Lower leg skin (tissue), 4 donors: Measurements from ENCODE around the gene ZCCHC10. TPM values are rescaled to one million over a fixed set of nuclear protein-coding genes. Genes with fewer than 3 reads are reported as not detected.
"Not testable (repeated sequence)": the region's sequence is repeated elsewhere in the genome, so short reads cannot be mapped to it uniquely, and the experiment has no call there.

Experiments used
- DNase-seq, 2 donors: peaks; one replicate each; pipeline ENCODE4 v3.0.0-alpha.2; 2019; ENCODE audit warnings: low spot score in 2 of 2
- H3K4me3 ChIP-seq: fragments of 200-600 bp; sonication (generic); 2 replicates; pipeline ENCODE4 v1.5.1; 2017; ENCODE audit warnings: mild to moderate bottlenecking, low read depth; ENCODE audit not compliant: poor library complexity, severe bottlenecking
- POLR2A ChIP-seq, 2 donors: fragments of 450-650 bp; IDR thresholded peaks; one replicate each; pipeline ENCODE4 v1.6.1; 2016 to 2017; ENCODE audit warnings: antibody characterized with exemption in 2 of 2, mild to moderate bottlenecking in 1 of 2, moderate library complexity in 1 of 2
- WGBS, 2 donors: methylation state at CpG; one replicate each; pipeline ENCODE4 v1.1.5; 2018; 5-methylcytosine and 5-hydroxymethylcytosine counted together
- intact Hi-C: fragments of 100-400 bp; cut with DNase I; formaldehyde crosslinking; loops from one replicate; pipeline ENCODE4 v1.15.0; 2023; ENCODE audit warnings: low total_unique reads
- total RNA-seq, 4 donors: library from RNA; depleted of rRNA; stranded (reverse); fragments of >200 nt; gene quantifications; one replicate each; pipeline ENCODE4 v1.1.0, GENCODE V29; 2016
- TF ChIP-seq, protein P1 (sequence below), 3 donors: fragments of 450-650 bp; IDR thresholded peaks; one replicate each; pipeline ENCODE4 v1.5.1; 2016; ENCODE audit warnings: antibody characterized with exemption in 3 of 3, mild to moderate bottlenecking in 3 of 3, moderate library complexity in 2 of 3

The ZCCHC10 gene
- total RNA-seq, 4 donors from 2014 or later, result 5.9 to 11.9 (median 6.9) TPM

DNA sequence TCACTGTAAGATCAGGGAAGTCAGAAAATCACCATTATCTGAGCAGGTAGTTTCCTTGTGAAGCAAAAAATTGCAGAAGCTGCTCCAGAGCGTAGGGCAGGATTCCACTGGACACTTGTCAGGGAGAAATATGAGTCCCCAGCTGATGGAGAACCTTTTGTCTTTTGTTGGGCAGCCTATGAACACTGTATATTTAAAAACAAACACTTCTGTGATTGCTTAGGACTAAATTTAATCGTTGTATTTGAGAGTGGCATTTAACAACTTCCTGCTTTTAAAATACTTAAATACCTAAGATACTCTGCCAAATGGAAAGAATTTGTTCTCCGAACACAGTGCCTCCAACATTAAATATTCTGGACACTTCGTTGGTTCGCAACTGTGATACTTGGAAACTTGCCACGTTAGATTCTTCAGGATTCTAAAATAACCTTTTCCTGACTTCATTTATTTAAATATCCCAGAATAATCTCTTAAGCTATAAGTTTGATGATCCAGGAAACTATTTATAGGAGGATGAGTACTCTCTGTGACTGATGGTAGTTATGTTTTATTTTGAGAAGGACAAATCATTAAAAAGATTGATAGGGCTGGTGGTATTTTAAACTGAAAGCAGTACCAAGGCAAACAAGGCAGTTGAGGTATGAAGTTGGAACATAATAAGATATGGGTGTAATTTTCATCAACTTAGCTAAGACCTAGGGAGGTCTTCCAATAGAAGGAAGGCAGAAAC lies 22.8 kb upstream of the ZCCHC10 start:
- intact Hi-C loops, result no loop called here
- WGBS, 2 donors, result 42 to 54% methylated on average over 6 of the region's 6 CpGs
- no peak overlapping the region for H3K4me3 ChIP-seq
- TF ChIP-seq POLR2A (IDR thresholded peaks at IDR 0.05), result no peak
- TF ChIP-seq, protein P1, sequence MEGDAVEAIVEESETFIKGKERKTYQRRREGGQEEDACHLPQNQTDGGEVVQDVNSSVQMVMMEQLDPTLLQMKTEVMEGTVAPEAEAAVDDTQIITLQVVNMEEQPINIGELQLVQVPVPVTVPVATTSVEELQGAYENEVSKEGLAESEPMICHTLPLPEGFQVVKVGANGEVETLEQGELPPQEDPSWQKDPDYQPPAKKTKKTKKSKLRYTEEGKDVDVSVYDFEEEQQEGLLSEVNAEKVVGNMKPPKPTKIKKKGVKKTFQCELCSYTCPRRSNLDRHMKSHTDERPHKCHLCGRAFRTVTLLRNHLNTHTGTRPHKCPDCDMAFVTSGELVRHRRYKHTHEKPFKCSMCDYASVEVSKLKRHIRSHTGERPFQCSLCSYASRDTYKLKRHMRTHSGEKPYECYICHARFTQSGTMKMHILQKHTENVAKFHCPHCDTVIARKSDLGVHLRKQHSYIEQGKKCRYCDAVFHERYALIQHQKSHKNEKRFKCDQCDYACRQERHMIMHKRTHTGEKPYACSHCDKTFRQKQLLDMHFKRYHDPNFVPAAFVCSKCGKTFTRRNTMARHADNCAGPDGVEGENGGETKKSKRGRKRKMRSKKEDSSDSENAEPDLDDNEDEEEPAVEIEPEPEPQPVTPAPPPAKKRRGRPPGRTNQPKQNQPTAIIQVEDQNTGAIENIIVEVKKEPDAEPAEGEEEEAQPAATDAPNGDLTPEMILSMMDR (IDR thresholded peaks at IDR 0.05), result no peak
- DNase-seq, result no peak

DNA sequence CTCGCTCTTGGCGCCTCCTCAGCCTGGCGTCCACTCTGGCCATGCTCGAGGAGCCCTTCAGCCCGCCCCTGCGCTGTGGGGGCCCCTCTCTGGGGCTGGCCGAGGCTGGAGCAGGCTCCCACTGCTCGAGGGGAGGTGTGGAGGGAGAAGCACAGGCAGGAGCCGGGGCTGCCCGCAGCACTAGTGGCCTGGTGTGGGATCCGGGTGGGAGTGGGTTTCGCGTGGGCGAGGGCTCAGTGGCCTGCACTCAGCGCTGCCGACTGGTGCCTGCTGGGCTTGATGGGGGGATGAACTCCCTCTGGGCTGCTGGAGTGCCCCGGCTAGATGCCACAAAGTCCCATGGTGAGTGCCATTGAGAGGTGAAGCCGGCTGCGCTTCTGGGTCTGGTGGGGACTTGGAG lies 21.1 kb upstream of the ZCCHC10 start:
- H3K4me3 ChIP-seq, result no peak overlapping the region
- no peak for TF ChIP-seq POLR2A (IDR thresholded peaks at IDR 0.05)
- TF ChIP-seq, protein P1 (IDR thresholded peaks at IDR 0.05), result no peak
- intact Hi-C loops, result no loop called here
- WGBS, 2 donors, result 95% methylated on average over 19 of the region's 19 CpGs
- DNase-seq, result no peak

DNA sequence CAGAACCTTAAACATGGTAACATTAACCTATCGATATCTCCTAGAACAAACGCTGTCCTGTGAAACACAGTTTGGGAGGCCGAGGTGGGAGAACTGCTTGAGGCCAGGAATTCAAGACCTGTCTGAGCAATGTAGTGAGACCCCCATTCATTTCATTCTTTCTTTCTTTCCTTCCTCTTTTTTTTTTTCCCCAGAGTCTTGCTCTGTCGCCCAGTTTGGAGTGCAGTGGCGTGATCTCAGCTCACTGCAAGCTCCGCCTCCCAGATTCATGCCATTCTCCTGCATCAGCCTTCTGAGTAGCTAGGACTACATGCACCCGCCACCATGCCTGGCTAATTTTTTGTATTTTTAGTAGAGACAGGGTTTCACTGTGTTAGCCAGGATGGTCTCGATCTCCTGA lies 20.2 kb upstream of the ZCCHC10 start:
- WGBS, 2 donors, result 87 to 89% methylated on average over 8 of the region's 8 CpGs
- DNase-seq, H3K4me3 ChIP-seq, intact Hi-C loops: not testable (repeated sequence)

GRCh38 chr5:133041910-133042309 lies 15.6 kb upstream of the ZCCHC10 start:
- no peak for DNase-seq
- WGBS, 2 donors, result 78 to 89% methylated on average over 1 of the region's 1 CpG
- TF ChIP-seq POLR2A (IDR thresholded peaks at IDR 0.05), result no peak
- TF ChIP-seq, protein P1 (IDR thresholded peaks at IDR 0.05), result no peak
- intact Hi-C loops, result no loop called here
- no peak overlapping the region for H3K4me3 ChIP-seq

DNA sequence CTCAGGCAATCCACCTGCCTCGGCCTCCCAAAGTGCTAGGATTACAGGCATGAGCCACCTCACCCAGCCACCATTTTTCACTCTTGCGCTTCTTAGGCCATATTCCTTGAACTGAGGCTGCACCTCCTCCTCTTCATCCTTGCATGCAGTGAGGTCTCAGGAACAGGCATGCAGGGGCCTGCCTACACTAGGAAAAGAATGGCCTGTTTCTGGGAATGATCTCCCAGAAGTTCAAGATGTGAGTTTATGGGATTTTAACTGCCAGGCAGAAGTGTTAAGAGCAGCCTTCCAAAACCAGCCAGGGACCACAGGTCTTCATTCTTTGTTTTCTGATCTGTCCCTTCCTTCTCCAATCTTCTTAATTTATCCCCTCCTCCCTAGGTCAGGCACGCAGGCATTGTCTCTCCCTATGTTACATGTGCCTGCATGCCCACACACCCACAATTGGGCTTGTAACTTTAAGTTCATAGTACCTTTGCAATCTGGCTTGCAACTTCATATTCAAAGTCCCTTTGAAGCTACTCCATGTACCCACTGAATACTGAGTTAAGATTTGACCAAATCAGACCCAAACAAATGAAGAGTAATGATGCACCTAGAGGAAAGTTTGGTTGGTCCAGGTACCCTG lies 14.9 kb upstream of the ZCCHC10 start:
- no peak for TF ChIP-seq POLR2A (IDR thresholded peaks at IDR 0.05)
- TF ChIP-seq, protein P1 (IDR thresholded peaks at IDR 0.05), result no peak
- no peak overlapping the region for H3K4me3 ChIP-seq
- intact Hi-C loops, result no loop called here
- WGBS, 2 donors, result 68% methylated on average over 3 of the region's 3 CpGs
- DNase-seq, result no peak

DNA sequence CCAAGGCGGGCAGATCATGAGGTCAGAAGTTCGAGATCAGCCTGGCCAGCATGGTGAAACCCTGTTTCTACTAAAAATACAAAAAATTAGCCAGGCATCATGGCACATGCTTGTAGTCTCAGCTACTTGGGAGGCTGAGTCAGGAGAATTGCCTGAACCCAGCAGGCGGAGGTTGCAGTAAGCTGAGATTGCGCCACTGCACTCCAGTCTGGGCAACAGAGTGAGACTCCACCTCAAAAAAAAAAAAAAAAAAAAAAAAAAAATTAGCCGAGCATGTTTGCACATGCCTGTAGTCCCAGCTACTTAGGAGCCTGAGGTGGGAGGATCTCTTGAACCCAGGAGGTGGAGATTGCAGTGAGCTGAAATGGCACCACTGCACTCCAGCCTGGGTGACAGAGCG lies 10.3 kb upstream of the ZCCHC10 start:
- WGBS, 2 donors, result 85 to 93% methylated on average over 6 of the region's 6 CpGs
- H3K4me3 ChIP-seq, intact Hi-C loops, DNase-seq: not testable (repeated sequence)

DNA sequence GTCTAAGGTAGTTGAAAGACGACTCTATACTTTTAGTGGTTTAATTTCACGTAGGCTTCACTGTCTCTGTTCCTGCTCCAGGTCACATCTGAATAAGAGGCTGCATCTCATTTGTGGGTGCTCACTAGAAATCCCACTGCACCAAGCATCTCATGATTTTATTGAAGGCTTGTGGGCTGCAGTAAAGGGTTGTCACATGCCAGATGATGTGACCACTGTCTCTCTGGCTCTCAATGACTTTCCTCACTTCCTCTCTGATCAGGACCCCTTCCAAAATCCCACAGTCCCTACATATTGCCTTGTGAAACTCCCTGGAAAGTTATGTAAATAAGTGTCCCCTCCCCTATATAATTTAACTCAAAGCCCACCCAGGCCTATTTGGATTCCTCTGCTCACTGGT lies 8.9 kb upstream of the ZCCHC10 start:
- intact Hi-C loops, result no loop called here
- DNase-seq, result no peak
- TF ChIP-seq POLR2A (IDR thresholded peaks at IDR 0.05), result no peak
- H3K4me3 ChIP-seq, result no peak overlapping the region
- WGBS, 2 donors, result 63 to 75% methylated on average over 2 of the region's 2 CpGs
